A549 (cell line): ENCODE data around the gene ADAMTS1.

Source experiments
- HDAC2 ChIP-seq: fragments of 200-600 bp; sonication (generic); IDR thresholded peaks from 2 replicates; pipeline ENCODE4 v1.6.1; 2016
- MAFK ChIP-seq: fragments of 450-650 bp; IDR thresholded peaks from 2 replicates; pipeline ENCODE4 v1.6.1; 2014; ENCODE audit not compliant: partially characterized antibody
- USF2 ChIP-seq: fragments of 450-650 bp; IDR thresholded peaks from 2 replicates; pipeline ENCODE4 v1.6.1; 2014; ENCODE audit warnings: antibody characterized with exemption

GRCh38 chr21:26795866-26796329 is 49.3 kb downstream of the ADAMTS1 start:
- TF ChIP-seq MAFK, result no peak
- TF ChIP-seq HDAC2, result no peak
- TF ChIP-seq USF2, result no peak
